ENCODE measurements around the gene ABL2.

Gene ABL2

DNA sequence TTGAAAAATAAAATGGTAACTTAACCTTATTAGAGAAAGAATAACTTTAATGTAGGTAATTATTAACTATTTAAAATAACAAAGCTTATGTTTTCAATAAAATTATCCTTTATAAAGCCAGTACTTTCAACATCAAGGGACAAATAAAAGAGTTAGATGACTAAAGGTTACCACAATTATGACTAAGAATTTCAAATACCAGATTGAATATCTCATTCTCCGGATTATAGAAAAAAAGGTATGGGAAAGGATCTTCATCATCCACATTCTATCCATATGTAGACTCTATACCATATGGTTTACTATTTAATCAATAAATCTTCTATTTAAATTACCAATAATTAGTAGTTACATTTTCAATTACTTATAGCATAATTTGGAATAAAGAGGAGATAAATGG lies 84.9 kb downstream of the ABL2 start:
- TF ChIP-seq TEAD4 (IDR thresholded peaks at IDR 0.05) = no peak
- TF ChIP-seq CREB1 (IDR thresholded peaks at IDR 0.05; ENCODE audit: low read depth) = no peak
- TF ChIP-seq TAF1 (IDR thresholded peaks at IDR 0.05; ENCODE audit: low read depth) = no peak
- TF ChIP-seq, protein P1, sequence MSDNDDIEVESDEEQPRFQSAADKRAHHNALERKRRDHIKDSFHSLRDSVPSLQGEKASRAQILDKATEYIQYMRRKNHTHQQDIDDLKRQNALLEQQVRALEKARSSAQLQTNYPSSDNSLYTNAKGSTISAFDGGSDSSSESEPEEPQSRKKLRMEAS (IDR thresholded peaks at IDR 0.05) = no peak
- TF ChIP-seq ZBTB7A (IDR thresholded peaks at IDR 0.05; ENCODE audit: low read depth) = no peak

DNA sequence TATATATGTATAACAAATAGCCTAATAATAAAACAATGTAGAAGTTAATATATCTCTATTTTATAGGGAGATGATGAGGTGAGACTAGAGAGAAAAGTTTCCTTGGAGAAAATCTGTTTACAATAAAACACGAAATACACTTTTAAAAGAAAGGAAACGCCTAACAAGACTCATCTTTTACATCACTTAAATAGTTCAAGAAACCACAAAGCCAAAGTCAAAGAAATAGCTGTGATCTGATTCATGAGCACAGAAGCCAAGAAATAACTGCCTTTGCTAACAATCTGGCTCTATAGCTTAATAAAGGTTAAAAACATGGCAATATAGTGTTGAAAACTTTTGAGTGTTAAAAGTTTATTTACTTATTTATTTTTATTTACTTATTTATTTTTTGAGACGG lies 86.2 kb downstream of the ABL2 start:
- TF ChIP-seq, protein P1 (IDR thresholded peaks at IDR 0.05) = no peak
- TF ChIP-seq, protein P2, sequence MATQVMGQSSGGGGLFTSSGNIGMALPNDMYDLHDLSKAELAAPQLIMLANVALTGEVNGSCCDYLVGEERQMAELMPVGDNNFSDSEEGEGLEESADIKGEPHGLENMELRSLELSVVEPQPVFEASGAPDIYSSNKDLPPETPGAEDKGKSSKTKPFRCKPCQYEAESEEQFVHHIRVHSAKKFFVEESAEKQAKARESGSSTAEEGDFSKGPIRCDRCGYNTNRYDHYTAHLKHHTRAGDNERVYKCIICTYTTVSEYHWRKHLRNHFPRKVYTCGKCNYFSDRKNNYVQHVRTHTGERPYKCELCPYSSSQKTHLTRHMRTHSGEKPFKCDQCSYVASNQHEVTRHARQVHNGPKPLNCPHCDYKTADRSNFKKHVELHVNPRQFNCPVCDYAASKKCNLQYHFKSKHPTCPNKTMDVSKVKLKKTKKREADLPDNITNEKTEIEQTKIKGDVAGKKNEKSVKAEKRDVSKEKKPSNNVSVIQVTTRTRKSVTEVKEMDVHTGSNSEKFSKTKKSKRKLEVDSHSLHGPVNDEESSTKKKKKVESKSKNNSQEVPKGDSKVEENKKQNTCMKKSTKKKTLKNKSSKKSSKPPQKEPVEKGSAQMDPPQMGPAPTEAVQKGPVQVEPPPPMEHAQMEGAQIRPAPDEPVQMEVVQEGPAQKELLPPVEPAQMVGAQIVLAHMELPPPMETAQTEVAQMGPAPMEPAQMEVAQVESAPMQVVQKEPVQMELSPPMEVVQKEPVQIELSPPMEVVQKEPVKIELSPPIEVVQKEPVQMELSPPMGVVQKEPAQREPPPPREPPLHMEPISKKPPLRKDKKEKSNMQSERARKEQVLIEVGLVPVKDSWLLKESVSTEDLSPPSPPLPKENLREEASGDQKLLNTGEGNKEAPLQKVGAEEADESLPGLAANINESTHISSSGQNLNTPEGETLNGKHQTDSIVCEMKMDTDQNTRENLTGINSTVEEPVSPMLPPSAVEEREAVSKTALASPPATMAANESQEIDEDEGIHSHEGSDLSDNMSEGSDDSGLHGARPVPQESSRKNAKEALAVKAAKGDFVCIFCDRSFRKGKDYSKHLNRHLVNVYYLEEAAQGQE (IDR thresholded peaks at IDR 0.05; ENCODE audit: low read depth) = no peak
- TF ChIP-seq CEBPB (IDR thresholded peaks at IDR 0.05) = no peak
- TF ChIP-seq YY1 (IDR thresholded peaks at IDR 0.05; ENCODE audit: low read depth) = no peak
- TF ChIP-seq TCF12 (IDR thresholded peaks at IDR 0.05; ENCODE audit: low read depth) = no peak
- TF ChIP-seq EGR1 (IDR thresholded peaks at IDR 0.05) = no peak
- no peak for TF ChIP-seq ZBTB7A (IDR thresholded peaks at IDR 0.05; ENCODE audit: low read depth)
- TF ChIP-seq NFIC (IDR thresholded peaks at IDR 0.05) = no peak
- TF ChIP-seq FOXM1 (IDR thresholded peaks at IDR 0.05; ENCODE audit: borderline replicate concordance, low read depth) = no peak
- TF ChIP-seq, protein P3, sequence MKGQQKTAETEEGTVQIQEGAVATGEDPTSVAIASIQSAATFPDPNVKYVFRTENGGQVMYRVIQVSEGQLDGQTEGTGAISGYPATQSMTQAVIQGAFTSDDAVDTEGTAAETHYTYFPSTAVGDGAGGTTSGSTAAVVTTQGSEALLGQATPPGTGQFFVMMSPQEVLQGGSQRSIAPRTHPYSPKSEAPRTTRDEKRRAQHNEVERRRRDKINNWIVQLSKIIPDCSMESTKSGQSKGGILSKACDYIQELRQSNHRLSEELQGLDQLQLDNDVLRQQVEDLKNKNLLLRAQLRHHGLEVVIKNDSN (IDR thresholded peaks at IDR 0.05) = no peak

DNA sequence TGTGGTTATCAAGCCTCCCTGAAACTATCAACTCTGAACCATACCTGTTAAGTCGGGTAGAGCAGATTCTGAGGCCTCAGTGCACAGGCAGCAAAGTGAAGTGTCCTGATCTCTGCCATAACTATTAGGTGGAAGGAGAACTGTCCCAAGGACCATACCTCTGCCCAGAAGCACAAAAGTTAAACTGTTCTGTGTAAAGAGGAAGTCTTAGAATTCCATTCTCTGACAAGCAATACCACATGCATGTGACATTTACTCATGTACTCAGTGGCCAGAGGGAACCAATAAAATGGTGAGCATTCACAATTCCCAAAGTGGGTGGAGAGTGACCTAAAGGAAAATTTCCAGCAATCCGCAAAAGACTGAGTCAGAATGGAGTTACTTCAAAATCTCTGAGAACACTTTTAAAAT lies 86.6 kb downstream of the ABL2 start:
- TF ChIP-seq RAD21 (IDR thresholded peaks at IDR 0.05; ENCODE audit: low read depth) (no peak), CREB1 (IDR thresholded peaks at IDR 0.05; ENCODE audit: low read depth) (no peak), TCF12 (IDR thresholded peaks at IDR 0.05; ENCODE audit: low read depth) (no peak), ZBTB7A (IDR thresholded peaks at IDR 0.05; ENCODE audit: low read depth) (no peak), NFIC (IDR thresholded peaks at IDR 0.05) (no peak), TEAD4 (IDR thresholded peaks at IDR 0.05) (no peak), EGR1 (IDR thresholded peaks at IDR 0.05) (no peak), CEBPB (IDR thresholded peaks at IDR 0.05) (no peak), YY1 (IDR thresholded peaks at IDR 0.05; ENCODE audit: low read depth) (no peak), TAF1 (IDR thresholded peaks at IDR 0.05; ENCODE audit: low read depth) (no peak), FOXM1 (IDR thresholded peaks at IDR 0.05; ENCODE audit: borderline replicate concordance, low read depth) (no peak), EP300 (IDR thresholded peaks at IDR 0.05; ENCODE audit: borderline replicate concordance) (no peak)
- TF ChIP-seq, protein P1 (IDR thresholded peaks at IDR 0.05) = no peak
- TF ChIP-seq, protein P2 (IDR thresholded peaks at IDR 0.05; ENCODE audit: low read depth) = no peak
- TF ChIP-seq, protein P3 (IDR thresholded peaks at IDR 0.05) = no peak

DNA sequence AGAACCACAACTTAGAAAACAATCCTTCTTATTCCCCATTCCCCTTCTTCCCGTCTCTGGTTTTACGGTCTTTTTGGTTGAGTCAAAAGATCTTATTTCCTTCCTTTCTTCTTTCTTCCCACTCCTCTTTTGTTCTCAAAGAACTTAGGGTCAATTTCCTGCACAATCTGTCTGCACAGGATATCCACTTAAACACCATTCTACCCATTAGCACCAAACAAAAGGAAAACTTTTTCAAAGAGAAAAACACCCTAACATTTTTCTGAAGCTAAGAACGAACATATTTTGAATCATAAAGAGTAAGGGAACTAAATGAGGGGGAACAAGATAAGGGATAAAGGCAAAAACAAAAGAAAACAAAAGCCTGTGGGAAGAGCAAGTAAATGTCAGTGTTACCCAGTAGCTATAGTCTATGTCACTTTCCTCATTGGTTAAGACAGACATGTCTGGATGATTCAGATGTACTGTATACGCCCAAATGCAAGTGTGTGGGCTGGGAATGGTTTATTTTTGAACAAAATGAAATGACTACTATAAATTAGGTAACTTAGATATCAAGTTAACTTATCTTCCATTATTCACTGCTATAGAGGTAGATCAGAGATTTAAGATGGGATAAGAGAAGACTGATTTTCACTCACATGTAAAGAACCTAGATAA lies 87.8 kb downstream of the ABL2 start:
- TF ChIP-seq, protein P3 (IDR thresholded peaks at IDR 0.05) = no peak
- TF ChIP-seq FOXM1 (IDR thresholded peaks at IDR 0.05; ENCODE audit: borderline replicate concordance, low read depth) (no peak), NFIC (IDR thresholded peaks at IDR 0.05) (no peak), CREB1 (IDR thresholded peaks at IDR 0.05; ENCODE audit: low read depth) (no peak), YY1 (IDR thresholded peaks at IDR 0.05; ENCODE audit: low read depth) (no peak), EP300 (IDR thresholded peaks at IDR 0.05; ENCODE audit: borderline replicate concordance) (no peak), EGR1 (IDR thresholded peaks at IDR 0.05) (no peak), CEBPB (IDR thresholded peaks at IDR 0.05) (no peak), ZBTB7A (IDR thresholded peaks at IDR 0.05; ENCODE audit: low read depth) (no peak), TCF12 (IDR thresholded peaks at IDR 0.05; ENCODE audit: low read depth) (no peak), TAF1 (IDR thresholded peaks at IDR 0.05; ENCODE audit: low read depth) (no peak), TEAD4 (IDR thresholded peaks at IDR 0.05) (no peak), RAD21 (IDR thresholded peaks at IDR 0.05; ENCODE audit: low read depth) (no peak)
- TF ChIP-seq, protein P1 (IDR thresholded peaks at IDR 0.05) = no peak
- TF ChIP-seq, protein P2 (IDR thresholded peaks at IDR 0.05; ENCODE audit: low read depth) = no peak
